ENCODE measurements around the gene ZNF439.
"Not testable (repeated sequence)": the region's sequence is repeated elsewhere in the genome, so short reads cannot be mapped to it uniquely, and the experiment has no call there.

ZNF439 gene

GRCh38 chr19:11872624-11873023, 24.1 kb downstream of the ZNF439 start:
- no peak for DNase-seq

GRCh38 chr19:11873762-11874161, 25.2 kb downstream of the ZNF439 start:
- no peak for DNase-seq

- DNase-seq, result peak in 1 of 2 experiments; percentile 0
Measured at GRCh38 chr19:11879687-11880266, 31.3 kb downstream of the ZNF439 start.

GRCh38 chr19:11880598-11880997, 32.1 kb downstream of the ZNF439 start:
- no peak for DNase-seq

GRCh38 chr19:11881151-11881800, 32.8 kb downstream of the ZNF439 start:
- peak in 1 of 2 experiments; percentile 2 for DNase-seq

- DNase-seq, result no peak
Measured at GRCh38 chr19:11882606-11883005, 34.1 kb downstream of the ZNF439 start.

- no peak for DNase-seq
Measured at GRCh38 chr19:11887234-11887610, 38.7 kb downstream of the ZNF439 start.

GRCh38 chr19:11887611-11888531, 39.3 kb downstream of the ZNF439 start, which contains the start of gene ZNF69:
TSS of gene ZNF69 (plus strand) at chr19:11887782. CDS start at chr19:11887924, 142 bp downstream.
- DNase-seq, result peak in 1 of 2 experiments; percentile 48

GRCh38 chr19:11889901-11890300, 41.4 kb downstream of the ZNF439 start:
- DNase-seq, result not testable (repeated sequence)

GRCh38 chr19:11890634-11891033, 42.1 kb downstream of the ZNF439 start:
- DNase-seq, result no peak

- no peak for DNase-seq
Measured at GRCh38 chr19:11894851-11895250, 46.3 kb downstream of the ZNF439 start.

GRCh38 chr19:11902228-11902627, 53.7 kb downstream of the ZNF439 start:
- no peak for DNase-seq

GRCh38 chr19:11905928-11906327, 57.4 kb downstream of the ZNF439 start:
- DNase-seq, result no peak

GRCh38 chr19:11911937-11912336, 63.4 kb downstream of the ZNF439 start:
- DNase-seq, result not testable (repeated sequence)

GRCh38 chr19:11914417-11915051, 66.0 kb downstream of the ZNF439 start:
- not testable (repeated sequence) for DNase-seq

Data from cerebellar nuclear complex (tissue), 1 donor.